H9 (cell line): ENCODE measurements around the gene SOBP. TPM values are rescaled to one million over a fixed set of nuclear protein-coding genes. Genes with fewer than 3 reads are reported as not detected.

Experiments
- DNase-seq: peaks from one replicate; pipeline ENCODE4 v3.0.0-alpha.2; 2017
- H2AFZ ChIP-seq: one replicate; pipeline ENCODE4 v1.6.1; 2013; ENCODE audit warnings: mild to moderate bottlenecking, low read length, control low read depth, moderate library complexity
- H2AK5ac ChIP-seq: 2 replicates; pipeline ENCODE4 v1.6.1; 2013; ENCODE audit warnings: low read length, control low read depth, mixed read lengths; ENCODE audit not compliant: insufficient read length
- H2BK120ac ChIP-seq: one replicate; pipeline ENCODE4 v1.6.1; 2013; ENCODE audit warnings: low read depth, mild to moderate bottlenecking, low read length, control low read depth, inconsistent platforms; ENCODE audit not compliant: poor library complexity, severe bottlenecking
- H2BK12ac ChIP-seq: 2 replicates; pipeline ENCODE4 v1.6.1; 2013; ENCODE audit warnings: low read length, control low read depth, mixed read lengths, low read depth; ENCODE audit not compliant: insufficient read length
- H2BK15ac ChIP-seq: 2 replicates; pipeline ENCODE4 v1.6.1; 2013; ENCODE audit warnings: low read depth, low read length, control low read depth
- H2BK20ac ChIP-seq: one replicate; pipeline ENCODE4 v1.6.1; 2013; ENCODE audit warnings: low read depth, mild to moderate bottlenecking, low read length, control low read depth, inconsistent platforms; ENCODE audit not compliant: poor library complexity, severe bottlenecking
- H2BK5ac ChIP-seq: 2 replicates; pipeline ENCODE4 v1.6.1; 2013; ENCODE audit warnings: low read length, control low read depth, mixed read lengths; ENCODE audit not compliant: insufficient read length
- H3K14ac ChIP-seq: 2 replicates; pipeline ENCODE4 v1.6.1; 2013; ENCODE audit warnings: low read length, control low read depth; ENCODE audit not compliant: insufficient read depth
- H3K18ac ChIP-seq: 2 replicates; pipeline ENCODE4 v1.6.1; 2013; ENCODE audit warnings: low read depth, mild to moderate bottlenecking, mixed read lengths, low read length, control low read depth; ENCODE audit not compliant: insufficient read length
- H3K23ac ChIP-seq: 2 replicates; pipeline ENCODE4 v1.6.1; 2013; ENCODE audit warnings: low read length, control low read depth, mixed read lengths, low read depth; ENCODE audit not compliant: insufficient read length
- H3K23me2 ChIP-seq: 2 replicates; pipeline ENCODE4 v1.6.1; 2013; ENCODE audit warnings: low read depth, mild to moderate bottlenecking, mixed read lengths, low read length, control low read depth; ENCODE audit not compliant: insufficient read length, poor library complexity, severe bottlenecking
- H3K27ac ChIP-seq: 2 replicates; pipeline ENCODE4 v1.5.1; 2013; ENCODE audit warnings: low read length, control low read depth, mixed read lengths, low read depth; ENCODE audit not compliant: insufficient read length
- H3K27me3 ChIP-seq: 2 replicates; pipeline ENCODE4 v1.6.1; 2013; ENCODE audit warnings: low read length, control low read depth, inconsistent platforms; ENCODE audit not compliant: insufficient read depth
- H3K4ac ChIP-seq: 2 replicates; pipeline ENCODE4 v1.6.1; 2013; ENCODE audit warnings: low read depth, mild to moderate bottlenecking, control low read depth, inconsistent platforms, low read length, moderate library complexity
- H3K4me1 ChIP-seq: 2 replicates; pipeline ENCODE4 v1.6.1; 2013; ENCODE audit warnings: low read length, control low read depth, inconsistent platforms; ENCODE audit not compliant: insufficient read depth
- H3K4me2 ChIP-seq: 2 replicates; pipeline ENCODE4 v1.6.1; 2013; ENCODE audit warnings: low read length, control low read depth, mixed read lengths; ENCODE audit not compliant: insufficient read length, insufficient read depth
- H3K56ac ChIP-seq: 2 replicates; pipeline ENCODE4 v1.6.1; 2013; ENCODE audit warnings: low read depth, mild to moderate bottlenecking, mixed read lengths, low read length, control low read depth; ENCODE audit not compliant: insufficient read length
- H3K79me1 ChIP-seq: 2 replicates; pipeline ENCODE4 v1.6.1; 2013; ENCODE audit warnings: low read depth, mild to moderate bottlenecking, moderate library complexity, low read length, control low read depth, inconsistent platforms; ENCODE audit not compliant: insufficient read depth, poor library complexity, severe bottlenecking
- H3K79me2 ChIP-seq: 2 replicates; pipeline ENCODE4 v1.6.1; 2013; ENCODE audit warnings: low read length, control low read depth, inconsistent platforms; ENCODE audit not compliant: insufficient read depth
- H3K9ac ChIP-seq: 2 replicates; pipeline ENCODE4 v1.6.1; 2013; ENCODE audit warnings: low read length, control low read depth, mixed read lengths; ENCODE audit not compliant: insufficient read length; ENCODE audit errors: extremely low read depth
- H3K9me3 ChIP-seq: one replicate; pipeline ENCODE4 v1.6.1; 2013; ENCODE audit warnings: low read depth, low read length, inconsistent platforms; ENCODE audit not compliant: control insufficient read depth
- H3T11ph ChIP-seq: one replicate; pipeline ENCODE4 v1.6.1; 2013; ENCODE audit warnings: mild to moderate bottlenecking, low read length, control low read depth, inconsistent platforms
- H4K20me1 ChIP-seq: one replicate; pipeline ENCODE4 v1.6.1; 2013; ENCODE audit not compliant: control insufficient read depth, insufficient read length, insufficient read depth
- H4K5ac ChIP-seq: 2 replicates; pipeline ENCODE4 v1.6.1; 2013; ENCODE audit warnings: low read depth, mild to moderate bottlenecking, mixed read lengths, low read length, control low read depth; ENCODE audit not compliant: insufficient read length
- H4K8ac ChIP-seq: replicated peaks from 2 replicates; pipeline ENCODE4 v1.6.1; 2013; ENCODE audit warnings: low read length, control low read depth, mixed read lengths, low read depth; ENCODE audit not compliant: insufficient read length
- H4K91ac ChIP-seq: 2 replicates; pipeline ENCODE4 v1.6.1; 2013; ENCODE audit warnings: low read depth, mild to moderate bottlenecking, moderate library complexity, mixed read lengths, low read length, control low read depth; ENCODE audit not compliant: insufficient read length
- H3K27ac Mint-ChIP-seq, 3 experiments: 2 replicates in 2 of 3; 3 replicates in 1 of 3; pipeline ENCODE4 v1.8.0; 2020 to 2021; ENCODE audit warnings: mixed read lengths in 3 of 3, mild to moderate bottlenecking in 1 of 3, moderate library complexity in 1 of 3
- H3K27me3 Mint-ChIP-seq: 2 replicates; pipeline ENCODE4 v1.8.0; 2021; ENCODE audit warnings: low read depth, mild to moderate bottlenecking, moderate library complexity, mixed read lengths
- H3K36me3 Mint-ChIP-seq, 3 experiments: 2 replicates in 2 of 3; 3 replicates in 1 of 3; pipeline ENCODE4 v1.8.0; 2020 to 2021; ENCODE audit warnings: low read depth in 3 of 3, mixed read lengths in 3 of 3; ENCODE audit not compliant: insufficient read depth in 1 of 3
- H3K4me1 Mint-ChIP-seq, 2 experiments: 2 replicates each; pipeline ENCODE4 v1.8.0; 2020; ENCODE audit warnings: mixed read lengths in 2 of 2
- H3K4me3 Mint-ChIP-seq, 2 experiments: 2 replicates in 1 of 2; 3 replicates in 1 of 2; pipeline ENCODE4 v1.8.0; 2020 to 2021; ENCODE audit warnings: mild to moderate bottlenecking in 2 of 2, mixed read lengths in 2 of 2, moderate library complexity in 1 of 2
- H3K9me3 Mint-ChIP-seq, 2 experiments: 2 replicates in 1 of 2; 3 replicates in 1 of 2; pipeline ENCODE4 v1.8.0; 2020; ENCODE audit warnings: mild to moderate bottlenecking in 2 of 2, mixed read lengths in 2 of 2, moderate library complexity in 1 of 2
- WGBS: extraction: QIAGEN DNeasy Blood & Tissue Kit; methylation state at CpG from one replicate; pipeline ENCODE4 v1.1.7; 2013; ENCODE audit warnings: missing lambda C conversion rate, low lambda C conversion rate, mixed read lengths; ENCODE audit not compliant: insufficient read length; ENCODE audit errors: extremely low coverage; 5-methylcytosine and 5-hydroxymethylcytosine counted together
- total RNA-seq: library from RNA; stranded (reverse); gene quantifications from 2 replicates; pipeline ENCODE4 v1.2.1, GENCODE V29; 2021
- TF ChIP-seq, protein P1 (sequence below): fragments of 200-600 bp; sonication (generic); conservative IDR thresholded peaks from 3 replicates; pipeline ENCODE4 v1.8.0; 2021; ENCODE audit warnings: antibody characterized with exemption, mild to moderate bottlenecking

Gene SOBP
- total RNA-seq, 1 experiment from 2014 or later = 4.3 TPM

DNA sequence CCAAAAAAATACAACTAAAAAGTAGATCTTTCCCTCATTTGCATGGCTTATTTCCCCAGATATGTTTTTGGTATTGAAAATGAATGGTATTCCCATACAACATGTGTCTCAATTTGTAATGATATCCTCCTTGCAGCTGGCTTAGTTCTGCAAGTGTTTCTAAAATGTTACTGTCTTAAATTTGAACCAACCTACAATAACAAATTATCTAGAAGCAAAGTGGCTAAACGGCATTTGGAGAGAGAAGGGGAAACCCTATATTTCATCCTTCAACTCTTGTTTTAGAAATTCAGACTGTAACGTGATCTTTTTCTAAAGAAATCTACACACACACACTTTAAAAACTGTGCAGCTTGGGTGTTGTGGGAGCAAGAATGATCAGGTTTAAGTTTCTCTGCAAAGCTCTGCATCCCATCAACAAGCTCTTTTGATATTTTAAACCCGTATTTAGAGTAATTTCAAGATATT lies 153.0 kb downstream of the SOBP start:
- no peak overlapping the region for H3K56ac ChIP-seq
- H3K23ac ChIP-seq = no peak overlapping the region
- H2BK5ac ChIP-seq = no peak overlapping the region
- H3K9ac ChIP-seq = no peak overlapping the region
- no peak for DNase-seq
- H2BK120ac ChIP-seq = no peak overlapping the region
- no peak overlapping the region for H3K27ac Mint-ChIP-seq
- no peak overlapping the region for H2AK5ac ChIP-seq
- H3K23me2 ChIP-seq = no peaks in the 10 kb centered on the region
- H4K20me1 ChIP-seq = no peaks in the 10 kb centered on the region
- no peaks in the 10 kb centered on the region for H3K79me2 ChIP-seq
- no peak overlapping the region for H3K4me2 ChIP-seq
- H2AFZ ChIP-seq = no peak overlapping the region
- H3K79me1 ChIP-seq = no peaks in the 10 kb centered on the region
- H4K8ac ChIP-seq = no peak overlapping the region
- WGBS = no CpG with 5 or more reads among the region's 3 CpGs
- no peak overlapping the region for H3K18ac ChIP-seq
- no peaks in the 10 kb centered on the region; the same call in 1 of the 2 replicates for H3K27me3 Mint-ChIP-seq
- no peak overlapping the region for H2BK20ac ChIP-seq
- H3K9me3 ChIP-seq = no peaks in the 10 kb centered on the region
- no peak overlapping the region for H4K5ac ChIP-seq
- no peak overlapping the region for H3K4me3 Mint-ChIP-seq
- no peak overlapping the region for H4K91ac ChIP-seq
- no peaks in the 10 kb centered on the region for H3K27me3 ChIP-seq
- no peak overlapping the region for H3T11ph ChIP-seq
- no peak overlapping the region for H2BK12ac ChIP-seq
- H3K4me1 ChIP-seq = no peaks in the 10 kb centered on the region
- H3K4ac ChIP-seq = no peak overlapping the region
- TF ChIP-seq, protein P1, sequence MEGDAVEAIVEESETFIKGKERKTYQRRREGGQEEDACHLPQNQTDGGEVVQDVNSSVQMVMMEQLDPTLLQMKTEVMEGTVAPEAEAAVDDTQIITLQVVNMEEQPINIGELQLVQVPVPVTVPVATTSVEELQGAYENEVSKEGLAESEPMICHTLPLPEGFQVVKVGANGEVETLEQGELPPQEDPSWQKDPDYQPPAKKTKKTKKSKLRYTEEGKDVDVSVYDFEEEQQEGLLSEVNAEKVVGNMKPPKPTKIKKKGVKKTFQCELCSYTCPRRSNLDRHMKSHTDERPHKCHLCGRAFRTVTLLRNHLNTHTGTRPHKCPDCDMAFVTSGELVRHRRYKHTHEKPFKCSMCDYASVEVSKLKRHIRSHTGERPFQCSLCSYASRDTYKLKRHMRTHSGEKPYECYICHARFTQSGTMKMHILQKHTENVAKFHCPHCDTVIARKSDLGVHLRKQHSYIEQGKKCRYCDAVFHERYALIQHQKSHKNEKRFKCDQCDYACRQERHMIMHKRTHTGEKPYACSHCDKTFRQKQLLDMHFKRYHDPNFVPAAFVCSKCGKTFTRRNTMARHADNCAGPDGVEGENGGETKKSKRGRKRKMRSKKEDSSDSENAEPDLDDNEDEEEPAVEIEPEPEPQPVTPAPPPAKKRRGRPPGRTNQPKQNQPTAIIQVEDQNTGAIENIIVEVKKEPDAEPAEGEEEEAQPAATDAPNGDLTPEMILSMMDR = no peak
- H3K36me3 Mint-ChIP-seq = no peaks in the 10 kb centered on the region
- no peaks in the 10 kb centered on the region; a peak in 1 of 4 replicates for H3K4me1 Mint-ChIP-seq
- H2BK15ac ChIP-seq = no peak overlapping the region
- no peak overlapping the region for H3K27ac ChIP-seq
- no peaks in the 10 kb centered on the region for H3K9me3 Mint-ChIP-seq
- no peak overlapping the region for H3K14ac ChIP-seq
